ENCODE measurements around the gene AFG3L2.

GRCh38 chr18:12359515-12359927, 17.5 kb downstream of the AFG3L2 start:
- TF ChIP-seq EZH2 (IDR thresholded peaks at IDR 0.05; ENCODE audit: borderline replicate concordance) (no peak), CTCF (IDR thresholded peaks at IDR 0.05; ENCODE audit: poor library complexity) (no peak), EZH2phosphoT487 (IDR thresholded peaks at IDR 0.05; ENCODE audit: low read depth, severe bottlenecking, unreplicated experiment) (no peak)
